GM13977 (cell line): ENCODE measurements around the gene NUP42.
"Not testable (repeated sequence)": the region's sequence is repeated elsewhere in the genome, so short reads cannot be mapped to it uniquely, and the experiment has no call there.

Experiments
- DNase-seq: peaks from one replicate; pipeline ENCODE4 v3.0.0; 2012; ENCODE audit warnings: low spot score
- CTCF ChIP-seq: IDR thresholded peaks from 2 replicates; pipeline ENCODE4 v1.5.1; 2012; ENCODE audit warnings: mild to moderate bottlenecking, control low read depth; ENCODE audit not compliant: insufficient read depth; ENCODE audit errors: extremely low read depth, missing control alignments
- in situ Hi-C: fragments of 300-500 bp; cut with MboI; formaldehyde crosslinking; loops from one replicate; pipeline ENCODE4 v1.12.0; 2022; ENCODE audit warnings: low sequenced_read_pairs, low pct_unique_long_range_greater_than_20kb, mixed read lengths, inconsistent platforms; ENCODE audit not compliant: unreplicated experiment

The NUP42 gene

GRCh38 chr7:23183279-23184012 lies 1.6 kb downstream of the NUP42 start:
- in situ Hi-C loops: no loop called here
- no peak for TF ChIP-seq CTCF
- DNase-seq: no peak

GRCh38 chr7:23184291-23184690 lies 2.4 kb downstream of the NUP42 start:
- in situ Hi-C loops: no loop called here
- TF ChIP-seq CTCF: no peak
- DNase-seq: no peak

- in situ Hi-C loops: no loop called here
- DNase-seq: no peak
- peak; percentile 38 for TF ChIP-seq CTCF
Observed at GRCh38 chr7:23184709-23185359, 3.0 kb downstream of the NUP42 start.

- no peak for DNase-seq
- in situ Hi-C loops: no loop called here
- TF ChIP-seq CTCF: no peak
Observed at GRCh38 chr7:23185980-23186379, 4.1 kb downstream of the NUP42 start.

- no peak for TF ChIP-seq CTCF
- in situ Hi-C loops: no loop called here
- DNase-seq: no peak
Observed at GRCh38 chr7:23191022-23191421, 9.2 kb downstream of the NUP42 start.

- in situ Hi-C loops, DNase-seq: not testable (repeated sequence)
Observed at GRCh38 chr7:23193650-23194227, 11.9 kb downstream of the NUP42 start.

- in situ Hi-C loops: no loop called here
- DNase-seq: no peak
- TF ChIP-seq CTCF: no peak
Observed at GRCh38 chr7:23196306-23196705, 14.5 kb downstream of the NUP42 start.

- in situ Hi-C loops, DNase-seq: not testable (repeated sequence)
Observed at GRCh38 chr7:23197745-23198144, 15.9 kb downstream of the NUP42 start.
